H7 (cell line): ENCODE data around the gene ZNG1B. TPM values are rescaled to one million over a fixed set of nuclear protein-coding genes. Genes with fewer than 3 reads are reported as not detected.
"Not testable (repeated sequence)": the region's sequence is repeated elsewhere in the genome, so short reads cannot be mapped to it uniquely, and the experiment has no call there.

ENCODE experiments used
- DNase-seq: peaks from one replicate; pipeline ENCODE4 v3.0.0; 2012
- H3K27me3 ChIP-seq: 2 replicates; pipeline ENCODE4 v1.6.0; 2011; ENCODE audit warnings: mild to moderate bottlenecking, low read length; ENCODE audit not compliant: control insufficient read depth, insufficient read depth
- H3K36me3 ChIP-seq: replicated peaks from 2 replicates; pipeline ENCODE4 v1.5.1; 2011; ENCODE audit warnings: low read length; ENCODE audit not compliant: control insufficient read depth, insufficient read depth
- H3K4me3 ChIP-seq: 2 replicates; pipeline ENCODE4 v1.5.1; 2011; ENCODE audit warnings: low read depth, mild to moderate bottlenecking, control low read depth, low read length, moderate library complexity; ENCODE audit not compliant: insufficient read depth
- total RNA-seq: library from RNA; depleted of rRNA; stranded (reverse); fragments of >200 nt; shearing (Covaris generic); gene quantifications from 2 replicates; pipeline ENCODE4 v1.2.3, GENCODE V29; 2014

ZNG1B gene
- total RNA-seq, 1 experiment from 2014 or later, result 19.1 TPM

DNA sequence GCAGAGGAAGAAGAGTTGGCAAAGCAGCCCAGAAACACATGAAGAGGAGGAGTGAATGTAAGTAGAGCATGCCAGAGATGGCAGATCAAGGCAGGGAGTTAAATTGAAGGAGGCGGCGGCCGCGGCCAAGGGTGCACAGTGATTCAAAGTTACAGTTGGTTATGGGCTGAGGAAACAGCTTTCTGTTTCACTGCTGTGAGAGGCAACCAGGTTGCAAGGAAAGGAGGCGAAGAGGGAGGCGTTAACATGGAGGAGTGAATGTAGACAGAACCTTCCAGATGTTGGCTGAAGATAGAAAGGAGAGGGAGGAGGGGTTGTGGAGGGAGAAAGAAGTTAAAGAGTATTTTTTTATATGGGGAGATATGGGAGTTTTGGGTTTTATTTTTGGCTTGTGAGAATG, 83.3 kb downstream of the ZNG1B start:
- not testable (repeated sequence) for H3K4me3 ChIP-seq, DNase-seq, H3K27me3 ChIP-seq, H3K36me3 ChIP-seq

- H3K36me3 ChIP-seq, H3K27me3 ChIP-seq, H3K4me3 ChIP-seq, DNase-seq: not testable (repeated sequence)
Measured at GRCh38 chr2:113521492-113521891, 84.0 kb downstream of the ZNG1B start.

DNA sequence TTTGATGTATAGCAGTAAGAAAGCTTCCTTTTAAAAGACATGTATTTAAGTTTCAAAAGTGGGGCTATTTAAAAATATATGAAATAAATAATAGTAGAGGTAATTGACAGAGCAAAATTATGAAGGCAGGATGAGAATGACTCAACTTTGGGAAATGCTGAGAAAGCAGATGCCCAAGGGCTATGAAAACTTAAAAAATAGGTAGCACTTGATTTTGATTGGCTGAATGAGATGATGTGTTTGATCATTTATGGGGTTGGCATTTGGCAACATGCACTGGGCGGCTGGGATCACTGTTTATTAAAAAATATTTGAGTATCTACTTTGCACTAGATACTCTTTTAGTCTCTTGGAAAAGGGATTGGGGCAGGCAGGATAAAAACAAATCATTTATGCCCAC, 87.5 kb downstream of the ZNG1B start:
- not testable (repeated sequence) for H3K36me3 ChIP-seq, DNase-seq, H3K27me3 ChIP-seq, H3K4me3 ChIP-seq

DNA sequence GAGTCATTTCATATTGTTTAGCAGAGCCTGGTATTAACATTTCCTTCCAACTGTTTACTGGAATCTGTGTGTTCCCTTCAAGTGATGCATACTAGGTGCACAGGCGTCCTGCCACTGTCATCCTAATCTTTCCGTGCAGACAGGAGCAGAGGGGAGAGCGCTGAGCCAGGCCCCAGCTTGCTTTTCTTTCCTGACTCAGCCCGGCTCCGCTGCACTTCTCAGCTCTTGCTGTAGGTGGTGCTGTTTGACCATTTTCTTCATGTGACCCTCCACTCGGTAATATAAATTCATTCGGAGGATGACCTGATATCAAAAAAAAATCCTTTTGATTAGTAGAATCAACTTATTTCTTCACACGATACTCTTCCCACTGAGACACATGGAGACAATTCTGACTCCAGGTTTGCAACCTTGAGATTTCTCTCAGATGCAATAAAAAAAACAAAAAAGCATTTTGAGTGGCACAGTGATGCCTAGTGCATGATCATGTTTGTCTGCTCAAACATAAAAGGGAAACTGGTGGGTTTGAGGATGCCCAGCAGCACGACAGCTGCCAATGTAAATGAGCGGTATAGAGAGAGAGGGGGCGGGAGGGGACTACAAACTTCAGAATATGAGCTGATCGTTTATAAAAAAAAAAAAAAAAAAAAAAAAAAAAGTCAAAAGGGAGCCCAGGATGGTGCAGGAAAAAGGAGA, 90.0 kb downstream of the ZNG1B start:
- DNase-seq, H3K27me3 ChIP-seq, H3K36me3 ChIP-seq, H3K4me3 ChIP-seq: not testable (repeated sequence)

DNA sequence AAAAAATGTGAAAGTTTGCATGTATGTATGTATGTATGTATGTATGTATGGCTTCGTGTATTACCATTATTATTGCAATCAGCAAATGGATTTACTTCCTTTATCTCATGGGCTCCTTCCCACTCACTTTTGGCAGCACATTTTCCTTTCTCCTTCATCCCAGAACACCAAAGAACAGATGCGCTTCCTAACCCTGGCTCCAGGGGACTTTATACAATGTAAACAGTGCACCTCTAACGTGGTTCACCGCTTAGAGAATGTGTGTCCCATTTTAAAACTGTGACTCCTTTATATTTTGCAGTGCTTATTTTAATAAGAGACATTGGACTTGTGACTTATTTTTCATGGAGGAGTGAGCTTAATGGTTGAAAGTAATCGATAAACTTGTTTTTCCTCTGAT, 90.6 kb downstream of the ZNG1B start:
- DNase-seq, H3K36me3 ChIP-seq, H3K27me3 ChIP-seq, H3K4me3 ChIP-seq: not testable (repeated sequence)

- DNase-seq, H3K36me3 ChIP-seq, H3K27me3 ChIP-seq, H3K4me3 ChIP-seq: not testable (repeated sequence)
Measured at GRCh38 chr2:113528904-113529303, 91.4 kb downstream of the ZNG1B start.

GRCh38 chr2:113532991-113533390, 95.5 kb downstream of the ZNG1B start:
- not testable (repeated sequence) for H3K27me3 ChIP-seq, DNase-seq, H3K4me3 ChIP-seq

DNA sequence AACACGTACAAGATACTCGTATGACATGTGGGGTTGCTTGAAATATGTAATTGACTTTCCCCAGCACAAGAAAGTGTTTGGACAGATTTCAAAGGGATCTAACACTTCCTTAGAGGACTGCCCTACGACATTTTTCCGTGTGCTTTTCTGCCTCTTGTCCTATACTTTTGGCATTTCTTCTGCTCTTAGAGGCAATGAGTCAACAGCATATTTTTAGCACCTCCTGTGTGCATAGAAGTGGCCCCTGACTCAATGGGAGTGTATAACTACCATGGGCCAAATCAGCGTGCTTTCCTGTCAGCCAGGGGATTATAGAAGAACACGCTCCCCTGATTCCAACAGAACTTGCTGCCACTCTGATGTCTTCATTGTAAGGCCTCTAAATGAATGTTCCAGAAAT, 99.1 kb downstream of the ZNG1B start:
- H3K36me3 ChIP-seq, H3K4me3 ChIP-seq, DNase-seq: not testable (repeated sequence)
- peaks cover 13% of the 10 kb centered on the region for H3K27me3 ChIP-seq

More at GRCh38 chr2:113532991-113533390, 95.5 kb downstream of the ZNG1B start:
- H3K36me3 ChIP-seq, result not testable (repeated sequence)

GRCh38 chr2:113540834-113541203, 103.3 kb downstream of the ZNG1B start:
- H3K36me3 ChIP-seq, H3K4me3 ChIP-seq, DNase-seq: not testable (repeated sequence)
- H3K27me3 ChIP-seq, result peaks cover 26% of the 10 kb centered on the region

GRCh38 chr2:113541204-113541975, 103.9 kb downstream of the ZNG1B start:
- DNase-seq, result peak; percentile 47
- not testable (repeated sequence) for H3K36me3 ChIP-seq

GRCh38 chr2:113541976-113542485, 104.5 kb downstream of the ZNG1B start:
- H3K36me3 ChIP-seq, result not testable (repeated sequence)
- Histone ChIP-seq H3K4me3 (peak overlapping the region; percentile 9; the same call in 1 of the 2 replicates), H3K27me3 (peaks cover 26% of the 10 kb centered on the region)
- peak; percentile 40 for DNase-seq

More at GRCh38 chr2:113541204-113541975, 103.9 kb downstream of the ZNG1B start:
- Histone ChIP-seq H3K27me3 (peaks cover 26% of the 10 kb centered on the region), H3K4me3 (peak overlapping the region; percentile 24)

DNA sequence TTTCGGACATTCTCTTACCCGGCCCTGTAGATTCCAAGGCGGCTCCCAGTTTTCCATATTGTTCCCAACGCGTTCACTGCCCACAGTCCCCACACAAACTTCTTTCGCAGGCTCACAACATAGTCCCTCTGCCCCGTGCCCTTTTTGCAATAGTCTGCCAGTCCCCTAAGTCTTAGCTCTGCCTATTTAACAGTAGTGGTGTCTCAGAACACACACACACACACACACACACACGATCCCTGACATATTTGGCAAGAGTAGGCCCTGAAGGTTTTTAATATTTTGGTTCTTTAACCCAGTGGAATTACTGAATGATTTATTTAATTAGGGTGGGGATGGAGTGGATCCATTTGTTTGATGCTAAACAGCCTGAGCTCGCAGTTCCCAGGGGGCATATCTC, 105.0 kb downstream of the ZNG1B start:
- H3K4me3 ChIP-seq, H3K36me3 ChIP-seq, DNase-seq: not testable (repeated sequence)
- H3K27me3 ChIP-seq, result peaks cover 26% of the 10 kb centered on the region
